Body of pancreas (tissue), 4 donors: ENCODE data around the gene DHX16. TPM values are rescaled to one million over a fixed set of nuclear protein-coding genes. Genes with fewer than 3 reads are reported as not detected.

ENCODE experiments used
- ATAC-seq: fragments of 150-250 bp; one replicate; pipeline ENCODE4 v1.9.1; 2016
- DNase-seq, 4 donors: peaks; one replicate each; pipeline ENCODE4 v3.0.0-alpha.2; 2019
- H3K27ac ChIP-seq, 4 donors: fragments of 200-600 bp; sonication (generic); 1 replicate in 3 of 4; 2 replicates in 1 of 4; pipeline versions ENCODE4 v1.5.1 to v1.6.1; 2016 to 2019; ENCODE audit warnings: mild to moderate bottlenecking in 1 of 4, mixed read lengths in 1 of 4, moderate library complexity in 1 of 4
- H3K27me3 ChIP-seq, 2 donors: fragments of 200-600 bp; sonication (generic); one replicate each; pipeline ENCODE4 v1.6.0; 2016; ENCODE audit warnings: mild to moderate bottlenecking in 1 of 2
- H3K36me3 ChIP-seq, 2 donors: fragments of 200-600 bp; sonication (generic); replicated peaks in 1 of 2; 2 replicates each; pipeline ENCODE4 v1.5.1; 2016; ENCODE audit warnings: low read depth in 2 of 2; ENCODE audit not compliant: insufficient read depth in 1 of 2
- H3K4me1 ChIP-seq: fragments of 200-600 bp; sonication (generic); one replicate; pipeline ENCODE4 v1.6.0; 2016
- H3K4me3 ChIP-seq, 2 donors: fragments of 200-600 bp; sonication (generic); 1 replicate in 1 of 2; 2 replicates in 1 of 2; pipeline ENCODE4 v1.5.1; 2016 to 2019
- H3K9me3 ChIP-seq, 3 donors: fragments of 200-600 bp; sonication (generic); 1 replicate in 2 of 3; 2 replicates in 1 of 3; pipeline ENCODE4 v1.5.1; 2016
- CTCF ChIP-seq, 7 experiments: fragments of 450-650 bp in 4 of 7; fragments of 200-600 bp in 3 of 7; sonication (generic) in 3 of 7; IDR thresholded peaks; one replicate each; pipeline ENCODE4 v1.5.1; 2016 to 2019; ENCODE audit warnings: antibody characterized with exemption in 7 of 7
- POLR2A ChIP-seq, 3 donors: fragments of 450-650 bp; IDR thresholded peaks; one replicate each; pipeline ENCODE4 v1.6.1; 2016; ENCODE audit warnings: antibody characterized with exemption in 3 of 3, mild to moderate bottlenecking in 2 of 3
- WGBS, 2 donors: methylation state at CpG; one replicate each; pipeline ENCODE4 v1.1.5; 2017; 5-methylcytosine and 5-hydroxymethylcytosine counted together
- intact Hi-C: fragments of 100-400 bp; cut with DNase I; formaldehyde crosslinking; loops from one replicate; pipeline ENCODE4 v1.15.1; 2023
- total RNA-seq, 2 donors: library from RNA; depleted of rRNA; stranded (reverse); fragments of >200 nt; gene quantifications; one replicate each; pipeline ENCODE4 v1.1.0, GENCODE V29; 2016

DHX16 gene
- total RNA-seq, 2 donors from 2014 or later = 12.2 to 24.4 TPM

- peak overlapping the region in 3 of 4 donors; percentile 1 to 96 (median 96) for H3K27ac ChIP-seq
- H3K4me1 ChIP-seq = peaks cover 46% of the 10 kb centered on the region
- 48 to 61% methylated on average over 1 of the region's 1 CpG for WGBS, 2 donors
- TF ChIP-seq POLR2A (IDR thresholded peaks at IDR 0.05) (peak in 1 of 3 donors; percentile 4), CTCF (IDR thresholded peaks at IDR 0.05) (peak in 3 of 7 experiments; percentile 15 to 23 (median 18))
- H3K36me3 ChIP-seq = peaks cover 0 to 9% of the 10 kb centered on the region in 2 donors
- ATAC-seq (no peak), DNase-seq (no peak)
- H3K27me3 ChIP-seq = no peaks in the 10 kb centered on the region
- no peak overlapping the region for H3K4me3 ChIP-seq
- no peaks in the 10 kb centered on the region for H3K9me3 ChIP-seq
- intact Hi-C loops = no loop called here
Measured at GRCh38 chr6:30612213-30612612, 60.6 kb downstream of the DHX16 start.

DNA sequence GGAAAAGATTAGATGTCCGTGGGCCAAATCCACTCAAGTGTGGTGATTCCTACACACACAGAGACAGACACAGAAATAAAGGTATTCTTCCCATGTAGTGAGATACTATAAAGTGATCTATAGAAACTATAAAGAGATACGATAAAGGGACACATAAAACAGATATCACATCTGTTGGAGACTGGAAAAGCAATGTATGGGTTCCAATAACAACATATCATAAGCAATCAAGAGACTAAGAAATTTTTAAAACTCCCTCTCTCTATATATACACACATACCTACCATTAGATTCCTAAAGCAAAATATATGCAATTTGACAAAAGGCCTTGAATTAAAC is 61.0 kb downstream of the DHX16 start:
- H3K27me3 ChIP-seq = no peaks in the 10 kb centered on the region
- ATAC-seq (no peak), DNase-seq (no peak)
- peaks cover under 1 to 11% of the 10 kb centered on the region in 2 donors for H3K36me3 ChIP-seq
- intact Hi-C loops = no loop called here
- 26 to 35% methylated on average over 2 of the region's 2 CpGs for WGBS, 2 donors
- TF ChIP-seq CTCF (IDR thresholded peaks at IDR 0.05) (no peak), POLR2A (IDR thresholded peaks at IDR 0.05) (no peak)
- no peaks in the 10 kb centered on the region for H3K9me3 ChIP-seq
- H3K27ac ChIP-seq = peak overlapping the region in 1 of 4 donors; percentile 1
- H3K4me3 ChIP-seq = no peak overlapping the region
- H3K4me1 ChIP-seq = peaks cover 46% of the 10 kb centered on the region

- TF ChIP-seq POLR2A (IDR thresholded peaks at IDR 0.05) = peak in 1 of 3 donors; percentile 12
- no peak for TF ChIP-seq CTCF (IDR thresholded peaks at IDR 0.05)
Measured at GRCh38 chr6:30611150-30611855, 61.5 kb downstream of the DHX16 start.

DNA sequence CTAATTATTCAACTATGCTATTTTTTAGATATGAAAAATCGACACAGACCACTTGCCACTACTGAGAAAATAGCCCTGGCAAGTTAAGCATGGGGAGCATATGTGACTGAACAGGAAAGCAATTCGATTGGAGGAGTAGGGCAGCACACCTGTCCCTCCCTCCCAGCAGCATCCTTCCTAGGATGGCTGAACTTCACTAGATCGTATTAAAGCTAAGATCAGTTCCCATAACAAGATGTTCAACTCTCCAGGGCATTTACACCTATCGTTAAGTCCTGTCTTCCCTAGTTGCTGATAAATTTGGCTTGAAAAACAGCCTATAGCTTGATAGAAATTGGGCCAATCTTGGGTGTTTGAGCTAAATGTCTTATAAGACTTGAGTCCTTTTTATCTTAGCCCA is 62.7 kb downstream of the DHX16 start:
- Histone ChIP-seq H3K36me3 (peaks cover 10 to 27% of the 10 kb centered on the region in 2 donors), H3K27me3 (no peaks in the 10 kb centered on the region), H3K4me1 (peaks cover 46% of the 10 kb centered on the region), H3K27ac (peak overlapping the region in 1 of 4 donors; percentile 14), H3K9me3 (no peaks in the 10 kb centered on the region), H3K4me3 (no peak overlapping the region)
- WGBS, 2 donors = 46 to 55% methylated on average over 4 of the region's 4 CpGs
- ATAC-seq = no peak
- DNase-seq = no peak
- TF ChIP-seq CTCF (IDR thresholded peaks at IDR 0.05) (no peak), POLR2A (IDR thresholded peaks at IDR 0.05) (no peak)
- intact Hi-C loops = no loop called here

More at GRCh38 chr6:30611150-30611855, 61.5 kb downstream of the DHX16 start:
- Histone ChIP-seq H3K27me3 (no peaks in the 10 kb centered on the region), H3K36me3 (peaks cover 6 to 17% of the 10 kb centered on the region in 2 donors), H3K9me3 (no peaks in the 10 kb centered on the region), H3K27ac (peak overlapping the region in 1 of 4 donors; percentile 14), H3K4me3 (no peak overlapping the region), H3K4me1 (peaks cover 46% of the 10 kb centered on the region)
- ATAC-seq (no peak), DNase-seq (no peak)
- WGBS, 2 donors = 43 to 60% methylated on average over 9 of the region's 9 CpGs
- intact Hi-C loops = no loop called here

GRCh38 chr6:30603961-30604360 is 68.8 kb downstream of the DHX16 start:
- ATAC-seq (no peak), DNase-seq (no peak)
- 86 to 87% methylated on average over 13 of the region's 13 CpGs for WGBS, 2 donors
- no peaks in the 10 kb centered on the region for H3K9me3 ChIP-seq
- no peak overlapping the region for H3K4me3 ChIP-seq
- no peaks in the 10 kb centered on the region for H3K27me3 ChIP-seq
- no peaks in the 10 kb centered on the region for H3K4me1 ChIP-seq
- no peak overlapping the region for H3K27ac ChIP-seq
- peaks cover 49 to 63% of the 10 kb centered on the region in 2 donors for H3K36me3 ChIP-seq
- no peak for TF ChIP-seq POLR2A (IDR thresholded peaks at IDR 0.05)
- no peak for TF ChIP-seq CTCF (IDR thresholded peaks at IDR 0.05)
- intact Hi-C loops = no loop called here
